H9 (cell line): ENCODE data around the gene ANKRD44. TPM values are rescaled to one million over a fixed set of nuclear protein-coding genes. Genes with fewer than 3 reads are reported as not detected.

Experiments used
- DNase-seq: peaks from one replicate; pipeline ENCODE4 v3.0.0-alpha.2; 2017
- H2AFZ ChIP-seq: one replicate; pipeline ENCODE4 v1.6.1; 2013; ENCODE audit warnings: mild to moderate bottlenecking, low read length, control low read depth, moderate library complexity
- H2AK5ac ChIP-seq: 2 replicates; pipeline ENCODE4 v1.6.1; 2013; ENCODE audit warnings: low read length, control low read depth, mixed read lengths; ENCODE audit not compliant: insufficient read length
- H2BK120ac ChIP-seq: one replicate; pipeline ENCODE4 v1.6.1; 2013; ENCODE audit warnings: low read depth, mild to moderate bottlenecking, low read length, control low read depth, inconsistent platforms; ENCODE audit not compliant: poor library complexity, severe bottlenecking
- H2BK12ac ChIP-seq: 2 replicates; pipeline ENCODE4 v1.6.1; 2013; ENCODE audit warnings: low read length, control low read depth, mixed read lengths, low read depth; ENCODE audit not compliant: insufficient read length
- H2BK15ac ChIP-seq: 2 replicates; pipeline ENCODE4 v1.6.1; 2013; ENCODE audit warnings: low read depth, low read length, control low read depth
- H2BK20ac ChIP-seq: one replicate; pipeline ENCODE4 v1.6.1; 2013; ENCODE audit warnings: low read depth, mild to moderate bottlenecking, low read length, control low read depth, inconsistent platforms; ENCODE audit not compliant: poor library complexity, severe bottlenecking
- H2BK5ac ChIP-seq: 2 replicates; pipeline ENCODE4 v1.6.1; 2013; ENCODE audit warnings: low read length, control low read depth, mixed read lengths; ENCODE audit not compliant: insufficient read length
- H3K14ac ChIP-seq: 2 replicates; pipeline ENCODE4 v1.6.1; 2013; ENCODE audit warnings: low read length, control low read depth; ENCODE audit not compliant: insufficient read depth
- H3K18ac ChIP-seq: 2 replicates; pipeline ENCODE4 v1.6.1; 2013; ENCODE audit warnings: low read depth, mild to moderate bottlenecking, mixed read lengths, low read length, control low read depth; ENCODE audit not compliant: insufficient read length
- H3K23ac ChIP-seq: 2 replicates; pipeline ENCODE4 v1.6.1; 2013; ENCODE audit warnings: low read length, control low read depth, mixed read lengths, low read depth; ENCODE audit not compliant: insufficient read length
- H3K23me2 ChIP-seq: 2 replicates; pipeline ENCODE4 v1.6.1; 2013; ENCODE audit warnings: low read depth, mild to moderate bottlenecking, mixed read lengths, low read length, control low read depth; ENCODE audit not compliant: insufficient read length, poor library complexity, severe bottlenecking
- H3K27ac ChIP-seq: 2 replicates; pipeline ENCODE4 v1.5.1; 2013; ENCODE audit warnings: low read length, control low read depth, mixed read lengths, low read depth; ENCODE audit not compliant: insufficient read length
- H3K27me3 ChIP-seq: 2 replicates; pipeline ENCODE4 v1.6.1; 2013; ENCODE audit warnings: low read length, control low read depth, inconsistent platforms; ENCODE audit not compliant: insufficient read depth
- H3K4ac ChIP-seq: 2 replicates; pipeline ENCODE4 v1.6.1; 2013; ENCODE audit warnings: low read depth, mild to moderate bottlenecking, control low read depth, inconsistent platforms, low read length, moderate library complexity
- H3K4me1 ChIP-seq: 2 replicates; pipeline ENCODE4 v1.6.1; 2013; ENCODE audit warnings: low read length, control low read depth, inconsistent platforms; ENCODE audit not compliant: insufficient read depth
- H3K4me2 ChIP-seq: 2 replicates; pipeline ENCODE4 v1.6.1; 2013; ENCODE audit warnings: low read length, control low read depth, mixed read lengths; ENCODE audit not compliant: insufficient read length, insufficient read depth
- H3K56ac ChIP-seq: 2 replicates; pipeline ENCODE4 v1.6.1; 2013; ENCODE audit warnings: low read depth, mild to moderate bottlenecking, mixed read lengths, low read length, control low read depth; ENCODE audit not compliant: insufficient read length
- H3K79me1 ChIP-seq: 2 replicates; pipeline ENCODE4 v1.6.1; 2013; ENCODE audit warnings: low read depth, mild to moderate bottlenecking, moderate library complexity, low read length, control low read depth, inconsistent platforms; ENCODE audit not compliant: insufficient read depth, poor library complexity, severe bottlenecking
- H3K79me2 ChIP-seq: 2 replicates; pipeline ENCODE4 v1.6.1; 2013; ENCODE audit warnings: low read length, control low read depth, inconsistent platforms; ENCODE audit not compliant: insufficient read depth
- H3K9ac ChIP-seq: 2 replicates; pipeline ENCODE4 v1.6.1; 2013; ENCODE audit warnings: low read length, control low read depth, mixed read lengths; ENCODE audit not compliant: insufficient read length; ENCODE audit errors: extremely low read depth
- H3K9me3 ChIP-seq: one replicate; pipeline ENCODE4 v1.6.1; 2013; ENCODE audit warnings: low read depth, low read length, inconsistent platforms; ENCODE audit not compliant: control insufficient read depth
- H3T11ph ChIP-seq: one replicate; pipeline ENCODE4 v1.6.1; 2013; ENCODE audit warnings: mild to moderate bottlenecking, low read length, control low read depth, inconsistent platforms
- H4K20me1 ChIP-seq: one replicate; pipeline ENCODE4 v1.6.1; 2013; ENCODE audit not compliant: control insufficient read depth, insufficient read length, insufficient read depth
- H4K5ac ChIP-seq: 2 replicates; pipeline ENCODE4 v1.6.1; 2013; ENCODE audit warnings: low read depth, mild to moderate bottlenecking, mixed read lengths, low read length, control low read depth; ENCODE audit not compliant: insufficient read length
- H4K8ac ChIP-seq: replicated peaks from 2 replicates; pipeline ENCODE4 v1.6.1; 2013; ENCODE audit warnings: low read length, control low read depth, mixed read lengths, low read depth; ENCODE audit not compliant: insufficient read length
- H4K91ac ChIP-seq: 2 replicates; pipeline ENCODE4 v1.6.1; 2013; ENCODE audit warnings: low read depth, mild to moderate bottlenecking, moderate library complexity, mixed read lengths, low read length, control low read depth; ENCODE audit not compliant: insufficient read length
- H3K27ac Mint-ChIP-seq, 3 experiments: 2 replicates in 2 of 3; 3 replicates in 1 of 3; pipeline ENCODE4 v1.8.0; 2020 to 2021; ENCODE audit warnings: mixed read lengths in 3 of 3, mild to moderate bottlenecking in 1 of 3, moderate library complexity in 1 of 3
- H3K27me3 Mint-ChIP-seq: 2 replicates; pipeline ENCODE4 v1.8.0; 2021; ENCODE audit warnings: low read depth, mild to moderate bottlenecking, moderate library complexity, mixed read lengths
- H3K36me3 Mint-ChIP-seq, 3 experiments: 2 replicates in 2 of 3; 3 replicates in 1 of 3; pipeline ENCODE4 v1.8.0; 2020 to 2021; ENCODE audit warnings: low read depth in 3 of 3, mixed read lengths in 3 of 3; ENCODE audit not compliant: insufficient read depth in 1 of 3
- H3K4me1 Mint-ChIP-seq, 2 experiments: 2 replicates each; pipeline ENCODE4 v1.8.0; 2020; ENCODE audit warnings: mixed read lengths in 2 of 2
- H3K4me3 Mint-ChIP-seq, 2 experiments: 2 replicates in 1 of 2; 3 replicates in 1 of 2; pipeline ENCODE4 v1.8.0; 2020 to 2021; ENCODE audit warnings: mild to moderate bottlenecking in 2 of 2, mixed read lengths in 2 of 2, moderate library complexity in 1 of 2
- H3K9me3 Mint-ChIP-seq, 2 experiments: 2 replicates in 1 of 2; 3 replicates in 1 of 2; pipeline ENCODE4 v1.8.0; 2020; ENCODE audit warnings: mild to moderate bottlenecking in 2 of 2, mixed read lengths in 2 of 2, moderate library complexity in 1 of 2
- CTCF ChIP-seq: fragments of 200-600 bp; sonication (generic); conservative IDR thresholded peaks from 3 replicates; pipeline ENCODE4 v1.8.0; 2021; ENCODE audit warnings: antibody characterized with exemption, mild to moderate bottlenecking
- WGBS: extraction: QIAGEN DNeasy Blood & Tissue Kit; methylation state at CpG from one replicate; pipeline ENCODE4 v1.1.7; 2013; ENCODE audit warnings: missing lambda C conversion rate, low lambda C conversion rate, mixed read lengths; ENCODE audit not compliant: insufficient read length; ENCODE audit errors: extremely low coverage; 5-methylcytosine and 5-hydroxymethylcytosine counted together
- total RNA-seq: library from RNA; stranded (reverse); gene quantifications from 2 replicates; pipeline ENCODE4 v1.2.1, GENCODE V29; 2021

Gene ANKRD44
- total RNA-seq, 1 experiment from 2014 or later = 1.9 TPM

- H3K9me3 Mint-ChIP-seq = no peaks in the 10 kb centered on the region
- WGBS = no CpG with 5 or more reads among the region's 3 CpGs
- H3K27ac Mint-ChIP-seq = no peak overlapping the region
Measured at GRCh38 chr2:197079414-197079813, 231.2 kb downstream of the ANKRD44 start.

More at GRCh38 chr2:197079414-197079813, 231.2 kb downstream of the ANKRD44 start:
- Histone ChIP-seq H4K91ac (no peak overlapping the region), H3K27ac (no peak overlapping the region), H2BK12ac (no peak overlapping the region), H4K20me1 (no peaks in the 10 kb centered on the region), H2AFZ (no peak overlapping the region), H3K27me3 (no peaks in the 10 kb centered on the region), H3K9ac (no peak overlapping the region), H3K79me1 (no peaks in the 10 kb centered on the region), H3K23ac (no peak overlapping the region), H2BK15ac (no peak overlapping the region; the same call in 1 of the 2 replicates), H3K4ac (no peak overlapping the region), H3K9me3 (no peaks in the 10 kb centered on the region), H4K8ac (no peak overlapping the region), H2AK5ac (no peak overlapping the region), H3K14ac (no peak overlapping the region), H3T11ph (no peak overlapping the region), H3K79me2 (no peaks in the 10 kb centered on the region), H3K4me2 (no peak overlapping the region), H2BK20ac (no peak overlapping the region), H2BK120ac (no peak overlapping the region), H4K5ac (no peak overlapping the region), H3K23me2 (no peaks in the 10 kb centered on the region), H3K4me1 (0 out of 2 replicates have a peak, but pooled peaks cover 3% of the 10 kb centered on the region), H3K18ac (no peak overlapping the region), H3K56ac (no peak overlapping the region), H2BK5ac (no peak overlapping the region)
- no peak overlapping the region for H3K4me3 Mint-ChIP-seq
- DNase-seq = no peak
- peaks cover 0 to 5% of the 10 kb centered on the region in 2 experiments; a peak in 3 of 4 replicates for H3K4me1 Mint-ChIP-seq
- H3K36me3 Mint-ChIP-seq = no peaks in the 10 kb centered on the region
- no peak for TF ChIP-seq CTCF
- H3K27me3 Mint-ChIP-seq = no peaks in the 10 kb centered on the region
